Erythroblast (primary cell): ENCODE results near the gene PLXNA3.

Experiments used
- GATA1 ChIP-seq: IDR thresholded peaks from 2 replicates; pipeline ENCODE4 v1.6.1; 2011; ENCODE audit warnings: low read depth, mild to moderate bottlenecking, control low read depth, low read length, moderate library complexity
- POLR2A ChIP-seq: IDR thresholded peaks from 2 replicates; pipeline ENCODE4 v1.6.1; 2011; ENCODE audit warnings: mild to moderate bottlenecking, low read length

DNA sequence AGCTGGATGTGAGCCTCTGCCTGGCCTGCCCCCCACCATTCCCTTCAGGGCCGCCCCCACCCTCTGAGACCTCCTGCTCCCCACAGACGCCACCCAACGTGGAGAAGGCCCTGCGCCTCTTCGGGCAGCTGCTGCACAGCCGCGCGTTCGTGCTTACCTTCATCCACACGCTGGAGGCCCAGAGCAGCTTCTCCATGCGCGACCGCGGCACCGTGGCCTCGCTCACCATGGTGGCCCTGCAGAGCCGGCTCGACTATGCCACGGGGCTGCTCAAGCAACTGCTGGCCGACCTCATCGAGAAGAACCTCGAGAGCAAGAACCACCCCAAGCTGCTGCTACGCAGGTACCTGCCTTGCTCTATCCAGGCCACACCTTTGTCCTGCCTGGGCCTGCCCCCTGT lies 10.1 kb downstream of the PLXNA3 start:
- no peak for TF ChIP-seq POLR2A
- no peak for TF ChIP-seq GATA1
